ENCODE results near the gene ABCA4. TPM values are rescaled to one million over a fixed set of nuclear protein-coding genes. Genes with fewer than 3 reads are reported as not detected.
"Not testable (repeated sequence)": the region's sequence is repeated elsewhere in the genome, so short reads cannot be mapped to it uniquely, and the experiment has no call there.

Gene ABCA4
- polyA plus RNA-seq (2011; rRNA removed): 0.22 and 0.25 TPM in 2 replicates
- polyA minus RNA-seq (2011; rRNA and poly(A)+ RNA removed): 0.28 and 0.82 TPM in 2 replicates

DNA sequence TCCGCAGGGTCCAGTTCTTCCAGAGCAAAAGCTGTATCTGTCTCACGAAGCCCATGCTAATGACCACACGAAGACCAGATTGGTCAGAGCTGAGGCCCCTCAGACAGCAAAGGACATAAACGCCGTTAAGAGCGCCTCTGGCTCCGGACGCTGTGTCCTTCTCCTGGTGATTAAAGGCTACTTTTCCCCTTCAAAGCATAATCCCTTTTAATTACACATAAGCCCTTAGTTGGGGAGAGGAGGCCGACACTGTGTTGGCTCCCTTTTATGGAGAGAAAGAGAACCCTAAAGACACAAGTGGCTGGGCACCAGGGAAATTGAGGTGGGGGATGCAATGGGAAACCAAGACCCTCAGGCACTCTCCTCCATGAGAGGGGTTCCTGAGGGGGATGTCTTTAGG lies at the start of gene ABCA4:
ABCA4 (minus strand) TSS at position 158 of the 400 bp plus-strand sequence; CDS start at position 55, 103 bp downstream.
- POLR2A ChIA-PET: no interaction called here
- H3K4me3 ChIP-seq (ENCODE audit: low read depth, low read length): no peak within 1 kb of the TSS
- no peaks in the 10 kb centered on the region for H3K27me3 ChIP-seq (ENCODE audit: control insufficient read depth, insufficient read depth, low read length)
- no peak for DNase-seq (ENCODE audit: low read depth)
- TF ChIP-seq, protein P1, sequence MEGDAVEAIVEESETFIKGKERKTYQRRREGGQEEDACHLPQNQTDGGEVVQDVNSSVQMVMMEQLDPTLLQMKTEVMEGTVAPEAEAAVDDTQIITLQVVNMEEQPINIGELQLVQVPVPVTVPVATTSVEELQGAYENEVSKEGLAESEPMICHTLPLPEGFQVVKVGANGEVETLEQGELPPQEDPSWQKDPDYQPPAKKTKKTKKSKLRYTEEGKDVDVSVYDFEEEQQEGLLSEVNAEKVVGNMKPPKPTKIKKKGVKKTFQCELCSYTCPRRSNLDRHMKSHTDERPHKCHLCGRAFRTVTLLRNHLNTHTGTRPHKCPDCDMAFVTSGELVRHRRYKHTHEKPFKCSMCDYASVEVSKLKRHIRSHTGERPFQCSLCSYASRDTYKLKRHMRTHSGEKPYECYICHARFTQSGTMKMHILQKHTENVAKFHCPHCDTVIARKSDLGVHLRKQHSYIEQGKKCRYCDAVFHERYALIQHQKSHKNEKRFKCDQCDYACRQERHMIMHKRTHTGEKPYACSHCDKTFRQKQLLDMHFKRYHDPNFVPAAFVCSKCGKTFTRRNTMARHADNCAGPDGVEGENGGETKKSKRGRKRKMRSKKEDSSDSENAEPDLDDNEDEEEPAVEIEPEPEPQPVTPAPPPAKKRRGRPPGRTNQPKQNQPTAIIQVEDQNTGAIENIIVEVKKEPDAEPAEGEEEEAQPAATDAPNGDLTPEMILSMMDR (IDR thresholded peaks at IDR 0.05; ENCODE audit: insufficient read depth, low read depth, low read length): no peak
- no peaks in the 10 kb centered on the region for H3K36me3 ChIP-seq (ENCODE audit: control insufficient read depth, insufficient read depth, low read length)
- CTCF ChIA-PET: interaction anchor here (0.7 to 1.1 kb wide), 3 partner anchors 57 to 215 kb away, joined by 3 read pairs; no protein-coding TSS in a partner anchor

DNA sequence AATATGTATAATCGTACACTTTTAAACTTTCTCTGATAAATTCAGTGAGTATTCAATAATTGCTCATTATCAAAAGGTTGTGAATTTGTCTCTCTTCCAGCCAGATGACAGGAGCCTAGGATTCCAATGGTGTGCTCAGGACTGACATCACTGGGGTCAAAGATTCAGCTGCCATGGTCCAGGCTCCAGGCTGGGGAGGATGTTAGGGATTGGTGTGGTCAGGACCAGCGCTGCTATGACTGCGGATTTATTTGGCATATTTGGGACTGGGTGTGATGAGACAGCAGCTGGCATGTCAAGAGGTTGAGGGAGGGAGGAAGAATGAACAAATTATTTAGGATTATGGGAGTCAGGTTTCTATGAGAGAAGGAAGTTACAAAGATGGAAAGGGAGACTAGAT lies 48.2 kb upstream of the ABCA4 start:
- DNase-seq (ENCODE audit: low read depth): no peak
- ChIA-PET POLR2A (no interaction called here), CTCF (interaction anchor here (1.0 kb wide), 1 partner anchor 19 kb away, joined by 3 read pairs; no protein-coding TSS in a partner anchor)
- Histone ChIP-seq H3K4me3 (ENCODE audit: low read depth, low read length) (no peak overlapping the region), H3K36me3 (ENCODE audit: control insufficient read depth, insufficient read depth, low read length) (peaks cover 8% of the 10 kb centered on the region), H3K27me3 (ENCODE audit: control insufficient read depth, insufficient read depth, low read length) (no peaks in the 10 kb centered on the region)
- TF ChIP-seq, protein P1 (IDR thresholded peaks at IDR 0.05; ENCODE audit: insufficient read depth, low read depth, low read length): no peak

DNA sequence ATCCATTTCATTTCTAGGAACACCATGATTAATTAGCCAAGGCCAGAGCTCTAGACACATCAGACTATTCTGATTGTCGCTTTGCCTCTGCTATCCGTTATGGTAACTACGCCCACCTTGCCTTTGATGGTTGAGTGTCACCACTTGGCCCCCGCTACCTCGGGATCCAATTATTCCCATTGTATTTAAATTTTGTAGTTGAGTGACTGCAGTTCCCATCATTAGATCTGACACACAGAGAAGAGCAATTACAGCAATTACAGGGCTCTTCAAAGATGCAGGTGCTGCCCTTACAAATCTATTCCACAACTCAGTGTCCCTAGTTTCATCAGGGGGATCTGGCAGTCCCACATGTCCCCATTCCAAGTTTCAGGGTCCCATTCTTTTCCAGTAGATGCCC lies 44.9 kb upstream of the ABCA4 start:
- DNase-seq (ENCODE audit: low read depth): no peak
- Histone ChIP-seq H3K27me3 (ENCODE audit: control insufficient read depth, insufficient read depth, low read length) (no peaks in the 10 kb centered on the region), H3K4me3 (ENCODE audit: low read depth, low read length) (no peak overlapping the region), H3K36me3 (ENCODE audit: control insufficient read depth, insufficient read depth, low read length) (no peaks in the 10 kb centered on the region)
- ChIA-PET CTCF (interaction anchor here (1.2 to 1.3 kb wide), 3 partner anchors 103 to 164 kb away, joined by 3 to 4 read pairs (median 4); no protein-coding TSS in a partner anchor), POLR2A (no interaction called here)
- TF ChIP-seq, protein P1 (IDR thresholded peaks at IDR 0.05; ENCODE audit: insufficient read depth, low read depth, low read length): no peak

DNA sequence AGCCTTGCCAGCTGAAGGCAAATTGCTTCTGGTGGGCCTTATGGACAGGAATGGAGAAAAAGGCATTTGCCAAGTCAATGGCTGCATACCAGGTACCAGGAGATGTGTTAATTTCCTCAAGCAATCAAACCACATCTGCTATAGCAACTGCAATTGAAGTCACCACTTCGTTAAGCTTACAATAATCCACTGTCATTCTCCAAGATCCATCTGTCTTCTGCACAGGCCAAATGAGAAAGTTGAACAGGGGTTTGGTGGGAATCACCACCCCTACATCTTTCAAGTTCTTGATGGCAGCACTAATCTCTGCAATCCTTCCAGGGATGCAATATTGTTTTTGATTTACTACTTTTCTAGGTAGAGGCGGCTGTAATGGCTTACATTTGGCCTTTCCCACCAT lies 43.9 kb upstream of the ABCA4 start:
- H3K4me3 ChIP-seq (ENCODE audit: low read depth, low read length); DNase-seq (ENCODE audit: low read depth); H3K27me3 ChIP-seq (ENCODE audit: control insufficient read depth, insufficient read depth, low read length); H3K36me3 ChIP-seq (ENCODE audit: control insufficient read depth, insufficient read depth, low read length); POLR2A ChIA-PET: not testable (repeated sequence)
- CTCF ChIA-PET: interaction anchor here (1.1 to 1.3 kb wide), 4 partner anchors 102 to 170 kb away, joined by 3 to 4 read pairs (median 4); no protein-coding TSS in a partner anchor

DNA sequence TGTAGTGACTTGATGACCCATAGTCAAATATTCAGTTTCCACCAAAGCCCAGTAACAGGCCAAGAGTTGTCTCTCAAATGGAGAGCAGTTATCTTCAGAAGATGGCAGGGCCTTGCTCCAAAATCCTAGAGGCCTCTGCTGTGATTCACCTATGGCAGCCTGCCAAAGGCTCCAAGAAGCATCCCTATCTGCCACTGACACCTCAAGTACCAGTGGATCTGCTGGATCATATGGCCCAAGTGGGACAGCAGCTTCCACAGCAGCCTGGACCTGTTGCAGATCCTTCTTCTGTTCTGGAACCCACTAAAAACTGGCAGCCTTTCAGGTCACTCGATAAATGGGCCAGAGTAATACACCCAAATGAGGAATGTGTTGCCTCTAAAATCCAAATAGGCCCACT lies 43.2 kb upstream of the ABCA4 start:
- DNase-seq (ENCODE audit: low read depth); H3K36me3 ChIP-seq (ENCODE audit: control insufficient read depth, insufficient read depth, low read length); H3K4me3 ChIP-seq (ENCODE audit: low read depth, low read length); H3K27me3 ChIP-seq (ENCODE audit: control insufficient read depth, insufficient read depth, low read length); POLR2A ChIA-PET: not testable (repeated sequence)
- CTCF ChIA-PET: interaction anchor here (1.5 kb wide), 1 partner anchor 12 kb away, joined by 3 read pairs; no protein-coding TSS in a partner anchor

DNA sequence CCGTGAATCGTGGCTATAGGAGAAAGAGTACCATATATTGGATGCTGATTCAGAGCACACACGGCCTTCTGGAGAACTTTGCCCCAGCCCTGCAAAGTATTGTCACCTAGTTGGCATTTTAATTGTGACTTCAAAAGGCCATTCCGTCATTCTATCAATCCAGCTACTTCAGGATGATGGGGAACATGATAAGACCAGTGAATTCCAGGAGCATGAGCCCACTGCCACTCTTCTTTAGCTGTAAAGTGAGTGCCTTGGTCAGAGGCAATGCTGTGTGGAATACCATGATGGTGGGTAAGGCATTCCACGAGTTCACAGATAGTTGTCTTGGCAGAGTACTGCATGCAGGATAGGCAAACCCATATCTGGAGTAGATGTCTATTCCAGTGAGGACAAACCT lies 42.3 kb upstream of the ABCA4 start:
- H3K36me3 ChIP-seq (ENCODE audit: control insufficient read depth, insufficient read depth, low read length); DNase-seq (ENCODE audit: low read depth); H3K27me3 ChIP-seq (ENCODE audit: control insufficient read depth, insufficient read depth, low read length); H3K4me3 ChIP-seq (ENCODE audit: low read depth, low read length); POLR2A ChIA-PET: not testable (repeated sequence)
- CTCF ChIA-PET: interaction anchor here (1.5 kb wide), 1 partner anchor 12 kb away, joined by 3 read pairs; no protein-coding TSS in a partner anchor

DNA sequence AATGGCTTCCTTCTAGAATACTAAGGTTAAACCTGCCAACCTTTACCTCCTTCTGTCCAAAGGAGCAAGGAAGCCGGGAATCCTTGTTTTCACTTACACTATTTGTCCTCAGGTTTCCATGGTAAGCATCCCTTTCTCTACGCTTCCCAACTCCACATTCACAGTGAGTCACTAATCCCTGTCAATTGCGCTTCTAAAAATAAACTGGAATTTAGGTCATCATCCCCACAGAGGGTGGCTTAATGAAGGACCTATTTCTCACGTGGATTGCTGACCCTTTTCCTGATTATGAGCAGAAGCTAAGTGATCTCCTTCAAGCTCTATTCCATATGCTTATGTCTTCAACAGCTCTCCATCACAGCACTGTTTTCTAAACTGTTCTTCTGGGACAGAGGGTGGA lies 39.9 kb upstream of the ABCA4 start:
- TF ChIP-seq, protein P1 (IDR thresholded peaks at IDR 0.05; ENCODE audit: insufficient read depth, low read depth, low read length): no peak
- ChIA-PET CTCF (no interaction called here), POLR2A (no interaction called here)
- no peaks in the 10 kb centered on the region for H3K27me3 ChIP-seq (ENCODE audit: control insufficient read depth, insufficient read depth, low read length)
- no peak overlapping the region for H3K4me3 ChIP-seq (ENCODE audit: low read depth, low read length)
- peak; percentile 68 for DNase-seq (ENCODE audit: low read depth)
- no peaks in the 10 kb centered on the region for H3K36me3 ChIP-seq (ENCODE audit: control insufficient read depth, insufficient read depth, low read length)
